Hepatocyte (in vitro differentiated cells): ENCODE measurements around the gene HIRA. TPM values are rescaled to one million over a fixed set of nuclear protein-coding genes. Genes with fewer than 3 reads are reported as not detected.

Experiments used
- DNase-seq: peaks from one replicate; pipeline ENCODE4 v3.0.0-alpha.2; 2016; ENCODE audit warnings: low spot score
- H2AFZ ChIP-seq: fragments of 200-600 bp; sonication (generic); 2 replicates; pipeline ENCODE4 v1.6.0; 2016; ENCODE audit warnings: antibody characterized with exemption, mild to moderate bottlenecking
- H3K27ac ChIP-seq: fragments of 200-600 bp; sonication (generic); 2 replicates; pipeline ENCODE4 v1.5.1; 2016; ENCODE audit warnings: mild to moderate bottlenecking
- H3K27me3 ChIP-seq: fragments of 200-600 bp; sonication (generic); 2 replicates; pipeline ENCODE4 v1.6.1; 2016
- H3K36me3 ChIP-seq: fragments of 200-600 bp; sonication (generic); replicated peaks from 2 replicates; pipeline ENCODE4 v1.5.1; 2016; ENCODE audit warnings: low read depth; ENCODE audit not compliant: insufficient read depth
- H3K4me1 ChIP-seq: fragments of 200-600 bp; sonication (generic); 2 replicates; pipeline ENCODE4 v1.5.1; 2016; ENCODE audit warnings: mild to moderate bottlenecking, moderate library complexity; ENCODE audit not compliant: insufficient read depth
- H3K4me2 ChIP-seq: fragments of 200-600 bp; sonication (generic); 2 replicates; pipeline ENCODE4 v1.6.0; 2016
- H3K4me3 ChIP-seq: fragments of 200-600 bp; sonication (generic); 2 replicates; pipeline ENCODE4 v1.5.1; 2016; ENCODE audit warnings: mild to moderate bottlenecking
- H3K79me2 ChIP-seq: fragments of 200-600 bp; sonication (generic); 2 replicates; pipeline ENCODE4 v1.6.0; 2017; ENCODE audit warnings: mild to moderate bottlenecking
- H3K9me2 ChIP-seq: fragments of 200-600 bp; sonication (generic); replicated peaks from 2 replicates; pipeline ENCODE4 v1.6.0; 2017; ENCODE audit warnings: mild to moderate bottlenecking; ENCODE audit not compliant: insufficient read depth
- H3K9me3 ChIP-seq: fragments of 200-600 bp; sonication (generic); 2 replicates; pipeline ENCODE4 v1.5.1; 2016; ENCODE audit warnings: low read depth, mild to moderate bottlenecking
- H4K20me1 ChIP-seq: fragments of 200-600 bp; sonication (generic); 2 replicates; pipeline ENCODE4 v1.6.0; 2016; ENCODE audit warnings: mild to moderate bottlenecking; ENCODE audit not compliant: insufficient read depth, poor library complexity, severe bottlenecking
- CTCF ChIP-seq: fragments of 200-600 bp; sonication (generic); IDR thresholded peaks from 2 replicates; pipeline ENCODE4 v1.5.1; 2016; ENCODE audit warnings: antibody characterized with exemption, mild to moderate bottlenecking; ENCODE audit not compliant: poor library complexity
- EZH2 ChIP-seq: fragments of 200-600 bp; sonication (generic); IDR thresholded peaks from 2 replicates; pipeline ENCODE4 v1.6.1; 2016; ENCODE audit warnings: antibody characterized with exemption, mild to moderate bottlenecking, borderline replicate concordance
- EZH2phosphoT487 ChIP-seq: fragments of 200-600 bp; sonication (generic); IDR thresholded peaks from one replicate; pipeline ENCODE4 v1.6.1; 2018; ENCODE audit warnings: antibody characterized with exemption, mild to moderate bottlenecking, low read depth, moderate library complexity; ENCODE audit not compliant: unreplicated experiment, severe bottlenecking
- WGBS: methylation state at CpG from one replicate; pipeline ENCODE4 v1.1.6; 2016; ENCODE audit warnings: low lambda C conversion rate; ENCODE audit errors: missing lambda C conversion rate; 5-methylcytosine and 5-hydroxymethylcytosine counted together
- polyA plus RNA-seq: library from polyadenylated mRNA; unstranded; fragments of >200 nt; fragmentation: Nextera tagmentation; extraction: Ambion mirVana; gene quantifications from 2 replicates; pipeline ENCODE4 v1.2.1, GENCODE V29; 2016
- total RNA-seq: library from RNA; depleted of rRNA; stranded (reverse); fragments of >200 nt; gene quantifications from 2 replicates; pipeline ENCODE4 v1.2.3, GENCODE V29; 2014

HIRA gene
- total and polyA plus RNA-seq, 2 experiments from 2014 or later = 23.5 to 30.6 TPM

- no peak overlapping the region for H3K4me2 ChIP-seq
- no peaks in the 10 kb centered on the region for H3K9me3 ChIP-seq
- no peak overlapping the region for H3K27ac ChIP-seq
- no peaks in the 10 kb centered on the region for H3K27me3 ChIP-seq
- no peaks in the 10 kb centered on the region for H3K36me3 ChIP-seq
- no peak overlapping the region for H3K4me3 ChIP-seq
- no peak overlapping the region for H2AFZ ChIP-seq
- H3K4me1 ChIP-seq = no peaks in the 10 kb centered on the region
- WGBS = 97% methylated on average over 7 of the region's 7 CpGs
- no peaks in the 10 kb centered on the region for H3K79me2 ChIP-seq
- H3K9me2 ChIP-seq = no peaks in the 10 kb centered on the region
- no peak for TF ChIP-seq EZH2phosphoT487
- no peak for DNase-seq
- no peaks in the 10 kb centered on the region for H4K20me1 ChIP-seq
Measured at GRCh38 chr22:19361501-19362103, 69.9 kb downstream of the HIRA start.

- Histone ChIP-seq H3K4me1 (no peaks in the 10 kb centered on the region), H3K9me3 (no peaks in the 10 kb centered on the region), H4K20me1 (no peaks in the 10 kb centered on the region), H2AFZ (no peak overlapping the region), H3K4me3 (no peak overlapping the region), H3K9me2 (no peaks in the 10 kb centered on the region), H3K27ac (no peak overlapping the region), H3K4me2 (no peak overlapping the region), H3K36me3 (no peaks in the 10 kb centered on the region), H3K79me2 (no peaks in the 10 kb centered on the region), H3K27me3 (no peaks in the 10 kb centered on the region)
- TF ChIP-seq EZH2phosphoT487 (no peak), EZH2 (no peak), CTCF (no peak)
- WGBS = 100% methylated on average over 2 of the region's 2 CpGs
- no peak for DNase-seq
Measured at GRCh38 chr22:19360862-19361261, 70.7 kb downstream of the HIRA start.

GRCh38 chr22:19360300-19360792, 71.2 kb downstream of the HIRA start:
- Histone ChIP-seq H4K20me1 (no peaks in the 10 kb centered on the region), H3K9me2 (no peaks in the 10 kb centered on the region), H2AFZ (no peak overlapping the region), H3K4me1 (no peaks in the 10 kb centered on the region), H3K27ac (no peak overlapping the region), H3K9me3 (no peaks in the 10 kb centered on the region), H3K4me3 (no peak overlapping the region), H3K36me3 (no peaks in the 10 kb centered on the region), H3K27me3 (no peaks in the 10 kb centered on the region), H3K4me2 (no peak overlapping the region), H3K79me2 (no peaks in the 10 kb centered on the region)
- WGBS = 93% methylated on average over 8 of the region's 8 CpGs
- TF ChIP-seq EZH2phosphoT487 = no peak
- TF ChIP-seq CTCF = no peak
- DNase-seq = no peak

- Histone ChIP-seq H3K36me3 (no peaks in the 10 kb centered on the region), H3K9me3 (no peaks in the 10 kb centered on the region), H3K27me3 (no peaks in the 10 kb centered on the region), H3K4me1 (no peaks in the 10 kb centered on the region), H2AFZ (no peak overlapping the region), H3K4me3 (no peak overlapping the region), H3K27ac (no peak overlapping the region), H4K20me1 (no peaks in the 10 kb centered on the region), H3K9me2 (no peaks in the 10 kb centered on the region), H3K4me2 (no peak overlapping the region), H3K79me2 (no peaks in the 10 kb centered on the region)
- TF ChIP-seq CTCF (no peak), EZH2phosphoT487 (no peak)
- 97% methylated on average over 6 of the region's 6 CpGs for WGBS
- DNase-seq = no peak
Measured at GRCh38 chr22:19359554-19360299, 71.8 kb downstream of the HIRA start.
